GM23248 (cell line): ENCODE results near the gene PPP4R2. TPM values are rescaled to one million over a fixed set of nuclear protein-coding genes. Genes with fewer than 3 reads are reported as not detected.

ENCODE experiments used
- DNase-seq: peaks from one replicate; pipeline ENCODE4 v3.0.0-alpha.2; 2015
- H2AFZ ChIP-seq: fragments of 200-600 bp; sonication (generic); 2 replicates; pipeline ENCODE4 v1.6.1; 2016; ENCODE audit warnings: antibody characterized with exemption
- H3F3A ChIP-seq: fragments of 200-600 bp; sonication (generic); 2 replicates; pipeline ENCODE4 v1.6.1; 2016; ENCODE audit warnings: mild to moderate bottlenecking, antibody characterized with exemption, mixed run types; ENCODE audit not compliant: insufficient read depth
- H3K27ac ChIP-seq: fragments of 200-600 bp; sonication (generic); 2 replicates; pipeline ENCODE4 v1.5.1; 2016; ENCODE audit warnings: mild to moderate bottlenecking
- H3K27me3 ChIP-seq: fragments of 200-600 bp; sonication (generic); replicated peaks from 2 replicates; pipeline ENCODE4 v1.6.1; 2016; ENCODE audit warnings: mild to moderate bottlenecking; ENCODE audit not compliant: insufficient read depth
- H3K36me3 ChIP-seq: fragments of 200-600 bp; sonication (generic); 2 replicates; pipeline ENCODE4 v1.6.1; 2016; ENCODE audit warnings: low read depth, mild to moderate bottlenecking
- H3K4me1 ChIP-seq: fragments of 200-600 bp; sonication (generic); 2 replicates; pipeline ENCODE4 v1.6.1; 2016; ENCODE audit warnings: mild to moderate bottlenecking; ENCODE audit not compliant: insufficient read depth
- H3K4me2 ChIP-seq: fragments of 200-600 bp; sonication (generic); one replicate; pipeline ENCODE4 v1.6.1; 2016; ENCODE audit warnings: mild to moderate bottlenecking; ENCODE audit not compliant: unreplicated experiment
- H3K4me3 ChIP-seq: fragments of 200-600 bp; sonication (generic); 2 replicates; pipeline ENCODE4 v1.5.1; 2016; ENCODE audit warnings: mild to moderate bottlenecking
- H3K79me2 ChIP-seq: fragments of 200-600 bp; sonication (generic); 2 replicates; pipeline ENCODE4 v1.6.1; 2016; ENCODE audit warnings: mild to moderate bottlenecking; ENCODE audit not compliant: insufficient read depth
- H3K9ac ChIP-seq: fragments of 200-600 bp; sonication (generic); 2 replicates; pipeline ENCODE4 v1.6.1; 2016; ENCODE audit warnings: mild to moderate bottlenecking
- H3K9me2 ChIP-seq: fragments of 200-600 bp; sonication (generic); 2 replicates; pipeline ENCODE4 v1.6.1; 2016; ENCODE audit warnings: mixed run types, mild to moderate bottlenecking, moderate library complexity; ENCODE audit not compliant: insufficient read depth
- H3K9me3 ChIP-seq: fragments of 200-600 bp; sonication (generic); one replicate; pipeline ENCODE4 v1.6.1; 2017; ENCODE audit warnings: low read depth
- H4K20me1 ChIP-seq: fragments of 200-600 bp; sonication (generic); 2 replicates; pipeline ENCODE4 v1.6.0; 2016; ENCODE audit not compliant: insufficient read depth
- EZH2 ChIP-seq: fragments of 200-600 bp; sonication (generic); IDR thresholded peaks from 2 replicates; pipeline ENCODE4 v1.6.1; 2018; ENCODE audit warnings: antibody characterized with exemption, mild to moderate bottlenecking; ENCODE audit not compliant: insufficient read depth, poor library complexity, severe bottlenecking
- EZH2phosphoT487 ChIP-seq: fragments of 200-600 bp; sonication (generic); IDR thresholded peaks from 2 replicates; pipeline ENCODE4 v1.6.1; 2018; ENCODE audit warnings: antibody characterized with exemption, moderate library complexity, mild to moderate bottlenecking, low read depth; ENCODE audit not compliant: insufficient read depth
- WGBS, 2 experiments: methylation state at CpG; one replicate each; pipeline ENCODE4 v1.1.6; 2015 to 2017; ENCODE audit warnings: low lambda C conversion rate in 2 of 2, low coverage in 1 of 2; ENCODE audit errors: missing lambda C conversion rate in 2 of 2; 5-methylcytosine and 5-hydroxymethylcytosine counted together
- in situ Hi-C: fragments of 300-500 bp; cut with MboI; formaldehyde crosslinking; loops from 2 replicates; pipeline ENCODE4 v1.15.0; 2020
- polyA plus RNA-seq: library from polyadenylated mRNA; unstranded; fragments of >200 nt; fragmentation: Nextera tagmentation; extraction: Ambion mirVana; gene quantifications from 2 replicates; pipeline ENCODE4 v1.2.1, GENCODE V29; 2016
- total RNA-seq: library from RNA; depleted of rRNA; stranded (reverse); fragments of >200 nt; shearing (Covaris generic); gene quantifications from 2 replicates; pipeline ENCODE4 v1.2.3, GENCODE V29; 2014

The PPP4R2 gene
- total and polyA plus RNA-seq, 2 experiments from 2014 or later, result 31.6 to 46.6 TPM

- Histone ChIP-seq H3K36me3 (no peaks in the 10 kb centered on the region), H3K4me1 (peaks cover 7% of the 10 kb centered on the region), H2AFZ (no peak overlapping the region), H3K4me2 (no peak overlapping the region), H3F3A (no peaks in the 10 kb centered on the region), H3K79me2 (no peaks in the 10 kb centered on the region), H3K4me3 (no peak overlapping the region), H3K9me3 (no peaks in the 10 kb centered on the region), H3K27me3 (no peaks in the 10 kb centered on the region), H4K20me1 (no peaks in the 10 kb centered on the region), H3K27ac (no peak overlapping the region), H3K9me2 (no peaks in the 10 kb centered on the region), H3K9ac (no peak overlapping the region)
- in situ Hi-C loops, result loop anchor here (25.0 kb wide), 1 partner anchor 1384 kb away; no protein-coding TSS in a partner anchor
- 70 to 80% methylated on average over 2 of the region's 2 CpGs for WGBS, 2 experiments
- no peak for DNase-seq
- no peak for TF ChIP-seq EZH2
- TF ChIP-seq EZH2phosphoT487, result no peak
These were observed 99.6 kb downstream of the PPP4R2 start for GRCh38 chr3:73096169-73096568.

- 60 to 70% methylated on average over 2 of the region's 2 CpGs for WGBS, 2 experiments
- no peak overlapping the region for H3K4me2 ChIP-seq
- no peak overlapping the region for H2AFZ ChIP-seq
- no peak for DNase-seq
- in situ Hi-C loops, result loop anchor here (25.0 kb wide), 1 partner anchor 1386 kb away; no protein-coding TSS in a partner anchor
- H3K27me3 ChIP-seq, result no peaks in the 10 kb centered on the region
- H3F3A ChIP-seq, result no peaks in the 10 kb centered on the region
- TF ChIP-seq EZH2phosphoT487, result no peak
- H4K20me1 ChIP-seq, result no peaks in the 10 kb centered on the region
- no peak overlapping the region for H3K27ac ChIP-seq
- no peaks in the 10 kb centered on the region for H3K36me3 ChIP-seq
- H3K79me2 ChIP-seq, result no peaks in the 10 kb centered on the region
- H3K4me1 ChIP-seq, result peaks cover 7% of the 10 kb centered on the region
- H3K9me2 ChIP-seq, result no peaks in the 10 kb centered on the region
- no peaks in the 10 kb centered on the region for H3K9me3 ChIP-seq
- H3K4me3 ChIP-seq, result no peak overlapping the region
- no peak overlapping the region for H3K9ac ChIP-seq
These were observed 101.4 kb downstream of the PPP4R2 start for GRCh38 chr3:73098026-73098425.

GRCh38 chr3:73098873-73099272 is 102.3 kb downstream of the PPP4R2 start:
- H2AFZ ChIP-seq, result no peak overlapping the region
- H3F3A ChIP-seq, result no peaks in the 10 kb centered on the region
- DNase-seq, result no peak
- H3K4me3 ChIP-seq, result no peak overlapping the region
- TF ChIP-seq EZH2phosphoT487 (no peak), EZH2 (no peak)
- peaks cover 7% of the 10 kb centered on the region for H3K4me1 ChIP-seq
- no peak overlapping the region for H3K9ac ChIP-seq
- in situ Hi-C loops, result loop anchor here (25.0 kb wide), 1 partner anchor 1387 kb away; no protein-coding TSS in a partner anchor
- no peaks in the 10 kb centered on the region for H3K36me3 ChIP-seq
- H3K9me3 ChIP-seq, result no peaks in the 10 kb centered on the region
- WGBS, 2 experiments, result 91 to 100% methylated on average over 1 of the region's 1 CpG
- no peak overlapping the region for H3K27ac ChIP-seq
- no peaks in the 10 kb centered on the region for H3K27me3 ChIP-seq
- H3K79me2 ChIP-seq, result no peaks in the 10 kb centered on the region
- no peaks in the 10 kb centered on the region for H3K9me2 ChIP-seq
- H3K4me2 ChIP-seq, result no peak overlapping the region
- no peaks in the 10 kb centered on the region for H4K20me1 ChIP-seq

DNA sequence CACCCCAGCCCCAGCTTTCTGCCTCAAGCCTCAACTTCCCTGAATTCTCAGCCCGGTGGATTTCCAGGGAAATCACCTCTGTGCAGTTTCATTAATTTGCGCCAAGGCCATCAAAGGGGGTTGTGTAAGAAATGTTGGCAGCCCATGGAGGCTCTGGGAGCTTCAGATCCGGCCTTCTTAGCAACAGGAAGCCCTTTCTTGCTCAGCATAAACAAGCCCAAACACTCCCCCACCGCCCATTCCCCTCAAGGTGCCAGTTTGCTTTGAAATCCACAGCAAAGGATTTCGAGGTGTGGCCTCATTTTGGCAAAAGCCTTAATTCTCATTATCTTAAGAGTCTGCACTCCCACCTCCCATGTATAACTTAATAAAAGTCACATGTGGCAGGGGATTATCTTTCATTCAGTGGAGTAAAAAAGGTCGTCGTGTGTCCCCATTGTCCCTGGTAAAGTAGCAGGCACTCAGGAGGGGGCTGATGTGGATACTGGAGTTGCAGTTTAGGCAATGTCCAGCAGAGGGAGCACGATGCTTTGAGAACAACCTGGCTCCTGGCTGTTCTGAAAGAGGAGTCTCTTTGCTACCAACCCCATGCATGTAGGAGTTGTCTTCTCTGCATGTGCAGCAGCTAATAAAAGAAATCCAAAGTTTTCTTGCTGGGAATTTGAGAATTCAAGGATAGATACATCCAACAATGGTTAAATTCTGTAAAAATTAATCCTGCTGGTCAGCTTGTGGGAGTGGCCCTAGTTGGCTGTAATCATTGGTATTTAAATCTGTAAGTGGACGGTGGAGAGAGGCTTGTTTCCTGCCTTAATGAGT is 104.3 kb downstream of the PPP4R2 start:
- no peak for TF ChIP-seq EZH2
- no peak for TF ChIP-seq EZH2phosphoT487
- Histone ChIP-seq H3K9ac (no peak overlapping the region), H3K4me2 (no peak overlapping the region), H3K9me2 (no peaks in the 10 kb centered on the region), H3K27me3 (no peaks in the 10 kb centered on the region), H3K4me1 (no peaks in the 10 kb centered on the region; the same call in 1 of the 2 replicates), H3K4me3 (no peak overlapping the region), H3K9me3 (no peaks in the 10 kb centered on the region), H3K27ac (no peak overlapping the region), H3K36me3 (no peaks in the 10 kb centered on the region), H2AFZ (no peak overlapping the region), H3F3A (no peaks in the 10 kb centered on the region), H4K20me1 (no peaks in the 10 kb centered on the region), H3K79me2 (no peaks in the 10 kb centered on the region)
- DNase-seq, result peak; percentile 88
- WGBS, 2 experiments, result 25 to 26% methylated on average over 9 of the region's 9 CpGs
- in situ Hi-C loops, result loop anchor here (10.0 to 25.0 kb wide), 4 partner anchors 334 to 736 kb away; no protein-coding TSS in a partner anchor
